Neural cell (in vitro differentiated cells): ENCODE measurements around the gene TBC1D30. TPM values are rescaled to one million over a fixed set of nuclear protein-coding genes. Genes with fewer than 3 reads are reported as not detected.

ENCODE experiments used
- H2AFZ ChIP-seq: fragments of 200-600, 300-800 bp; sonication (generic), shearing (Covaris generic); 2 replicates; pipeline ENCODE4 v1.6.0; 2014; ENCODE audit warnings: low read depth, mild to moderate bottlenecking, antibody characterized with exemption, low read length, moderate library complexity
- H3F3A ChIP-seq: fragments of 200-600 bp; shearing (Covaris generic); 2 replicates; pipeline ENCODE4 v1.6.1; 2016; ENCODE audit warnings: mild to moderate bottlenecking, moderate library complexity, mixed read lengths, antibody characterized with exemption, low read length; ENCODE audit not compliant: insufficient read depth, poor library complexity, severe bottlenecking
- H3K27ac ChIP-seq: fragments of 200-600, 300-800 bp; sonication (generic), shearing (Covaris generic); 2 replicates; pipeline ENCODE4 v1.5.1; 2014; ENCODE audit warnings: mild to moderate bottlenecking, low read length, moderate library complexity
- H3K27me3 ChIP-seq: fragments of 300-800, 200-600 bp; sonication (generic), shearing (Covaris generic); 2 replicates; pipeline ENCODE4 v1.6.0; 2014; ENCODE audit warnings: mild to moderate bottlenecking, low read depth, low read length, moderate library complexity; ENCODE audit not compliant: insufficient read depth
- H3K36me3 ChIP-seq: fragments of 300-800, 200-600 bp; sonication (generic), shearing (Covaris generic); 2 replicates; pipeline ENCODE4 v1.5.1; 2014; ENCODE audit warnings: mild to moderate bottlenecking, antibody characterized with exemption, low read length, moderate library complexity; ENCODE audit not compliant: insufficient read depth
- H3K4me2 ChIP-seq: fragments of 300-800, 200-600 bp; sonication (generic), shearing (Covaris generic); 2 replicates; pipeline ENCODE4 v1.6.0; 2014; ENCODE audit warnings: mild to moderate bottlenecking, low read length
- H3K4me3 ChIP-seq: fragments of 300-800, 200-600 bp; sonication (generic), shearing (Covaris generic); 2 replicates; pipeline ENCODE4 v1.5.1; 2014; ENCODE audit warnings: mild to moderate bottlenecking, low read length, moderate library complexity
- H3K79me2 ChIP-seq: fragments of 200-600 bp; shearing (Covaris generic); replicated peaks from 2 replicates; pipeline ENCODE4 v1.6.0; 2014; ENCODE audit warnings: mild to moderate bottlenecking, low read length, moderate library complexity; ENCODE audit not compliant: insufficient read depth
- H3K9ac ChIP-seq: fragments of 300-800, 200-600 bp; sonication (generic), shearing (Covaris generic); 2 replicates; pipeline ENCODE4 v1.6.1; 2016; ENCODE audit warnings: mild to moderate bottlenecking, low read length, mixed read lengths
- H3K9me2 ChIP-seq: fragments of 200-600 bp; shearing (Covaris generic); 2 replicates; pipeline ENCODE4 v1.6.1; 2016; ENCODE audit warnings: mild to moderate bottlenecking, low read length, mixed read lengths; ENCODE audit not compliant: insufficient read depth
- H3K9me3 ChIP-seq: fragments of 200-600, 300-800 bp; sonication (generic), shearing (Covaris generic); 2 replicates; pipeline ENCODE4 v1.6.1; 2016; ENCODE audit warnings: mild to moderate bottlenecking, mixed run types, low read length, moderate library complexity, mixed read lengths
- H4K20me1 ChIP-seq: fragments of 200-600 bp; shearing (Covaris generic); 2 replicates; pipeline ENCODE4 v1.6.1; 2016; ENCODE audit warnings: mild to moderate bottlenecking, mixed run types; ENCODE audit not compliant: insufficient read depth
- EP300 ChIP-seq: fragments of 450-650 bp; conservative IDR thresholded peaks from 2 replicates; pipeline ENCODE4 v1.6.1; 2014; ENCODE audit warnings: antibody characterized with exemption, mild to moderate bottlenecking, moderate library complexity; ENCODE audit not compliant: poor library complexity, severe bottlenecking
- EZH2 ChIP-seq: fragments of 200-600, 300-800 bp; shearing (Covaris generic), sonication (generic); IDR thresholded peaks from 2 replicates; pipeline ENCODE4 v1.6.1; 2014; ENCODE audit warnings: antibody characterized with exemption, low read length, borderline replicate concordance, mild to moderate bottlenecking; ENCODE audit not compliant: insufficient read depth, poor library complexity, severe bottlenecking
- MXI1 ChIP-seq: fragments of 450-650 bp; conservative IDR thresholded peaks from 2 replicates; pipeline ENCODE4 v1.6.1; 2014; ENCODE audit warnings: antibody characterized with exemption, mild to moderate bottlenecking; ENCODE audit not compliant: poor library complexity, severe bottlenecking
- POLR2AphosphoS5 ChIP-seq: IDR thresholded peaks from 2 replicates; pipeline ENCODE4 v1.6.1; 2012
- RAD21 ChIP-seq: fragments of 450-650 bp; conservative IDR thresholded peaks from 2 replicates; pipeline ENCODE4 v1.6.1; 2014; ENCODE audit warnings: antibody characterized with exemption, mild to moderate bottlenecking, moderate library complexity
- SMC3 ChIP-seq: fragments of 450-650 bp; conservative IDR thresholded peaks from 2 replicates; pipeline ENCODE4 v1.6.1; 2014; ENCODE audit warnings: antibody characterized with exemption, mild to moderate bottlenecking, moderate library complexity; ENCODE audit not compliant: poor library complexity
- TAF1 ChIP-seq: IDR thresholded peaks from 2 replicates; pipeline ENCODE4 v1.6.1; 2012; ENCODE audit warnings: low read depth
- polyA plus RNA-seq: library from polyadenylated mRNA; depleted of rRNA; stranded (reverse); fragments of >200 nt; gene quantifications from 2 replicates; pipeline ENCODE4 v1.2.3, GENCODE V29; 2014
- TF ChIP-seq, protein P1 (sequence below): IDR thresholded peaks from 2 replicates; pipeline ENCODE4 v1.6.1; 2012; ENCODE audit warnings: borderline replicate concordance
- TF ChIP-seq, protein P2 (sequence below): fragments of 450-650 bp; IDR thresholded peaks from 2 replicates; pipeline ENCODE4 v1.5.1; 2014; ENCODE audit warnings: antibody characterized with exemption, mild to moderate bottlenecking, moderate library complexity; ENCODE audit not compliant: poor library complexity, severe bottlenecking

TBC1D30 gene
- polyA plus RNA-seq, 1 donor from 2014 or later: 17.6 TPM

DNA sequence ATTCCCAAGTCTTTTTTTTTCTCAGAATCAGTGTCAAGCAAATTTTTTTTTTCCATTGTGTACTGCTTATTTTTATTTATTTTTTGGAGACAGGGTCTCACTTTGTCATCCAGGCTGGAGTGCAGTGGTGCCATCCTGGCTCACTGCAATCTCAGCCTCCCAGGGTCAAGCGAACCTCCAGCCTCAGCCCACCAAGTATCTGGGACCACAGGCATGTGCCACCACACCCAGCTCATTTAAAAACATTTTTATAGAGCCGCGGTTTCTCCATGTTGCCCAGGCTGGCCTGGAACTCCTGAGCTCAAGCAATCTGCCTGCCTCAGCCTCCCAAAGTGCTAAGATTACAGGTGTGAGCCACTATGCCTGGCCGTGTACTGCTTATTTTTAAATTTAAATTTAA is 68.1 kb downstream of the TBC1D30 start:
- no peak overlapping the region for H3K27ac ChIP-seq
- no peaks in the 10 kb centered on the region for H3K9me2 ChIP-seq
- no peak overlapping the region for H2AFZ ChIP-seq
- H4K20me1 ChIP-seq: no peaks in the 10 kb centered on the region
- TF ChIP-seq, protein P1, sequence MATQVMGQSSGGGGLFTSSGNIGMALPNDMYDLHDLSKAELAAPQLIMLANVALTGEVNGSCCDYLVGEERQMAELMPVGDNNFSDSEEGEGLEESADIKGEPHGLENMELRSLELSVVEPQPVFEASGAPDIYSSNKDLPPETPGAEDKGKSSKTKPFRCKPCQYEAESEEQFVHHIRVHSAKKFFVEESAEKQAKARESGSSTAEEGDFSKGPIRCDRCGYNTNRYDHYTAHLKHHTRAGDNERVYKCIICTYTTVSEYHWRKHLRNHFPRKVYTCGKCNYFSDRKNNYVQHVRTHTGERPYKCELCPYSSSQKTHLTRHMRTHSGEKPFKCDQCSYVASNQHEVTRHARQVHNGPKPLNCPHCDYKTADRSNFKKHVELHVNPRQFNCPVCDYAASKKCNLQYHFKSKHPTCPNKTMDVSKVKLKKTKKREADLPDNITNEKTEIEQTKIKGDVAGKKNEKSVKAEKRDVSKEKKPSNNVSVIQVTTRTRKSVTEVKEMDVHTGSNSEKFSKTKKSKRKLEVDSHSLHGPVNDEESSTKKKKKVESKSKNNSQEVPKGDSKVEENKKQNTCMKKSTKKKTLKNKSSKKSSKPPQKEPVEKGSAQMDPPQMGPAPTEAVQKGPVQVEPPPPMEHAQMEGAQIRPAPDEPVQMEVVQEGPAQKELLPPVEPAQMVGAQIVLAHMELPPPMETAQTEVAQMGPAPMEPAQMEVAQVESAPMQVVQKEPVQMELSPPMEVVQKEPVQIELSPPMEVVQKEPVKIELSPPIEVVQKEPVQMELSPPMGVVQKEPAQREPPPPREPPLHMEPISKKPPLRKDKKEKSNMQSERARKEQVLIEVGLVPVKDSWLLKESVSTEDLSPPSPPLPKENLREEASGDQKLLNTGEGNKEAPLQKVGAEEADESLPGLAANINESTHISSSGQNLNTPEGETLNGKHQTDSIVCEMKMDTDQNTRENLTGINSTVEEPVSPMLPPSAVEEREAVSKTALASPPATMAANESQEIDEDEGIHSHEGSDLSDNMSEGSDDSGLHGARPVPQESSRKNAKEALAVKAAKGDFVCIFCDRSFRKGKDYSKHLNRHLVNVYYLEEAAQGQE: no peak
- TF ChIP-seq MXI1 (no peak), EZH2 (no peak), POLR2AphosphoS5 (no peak), TAF1 (no peak), EP300 (no peak), RAD21 (no peak), SMC3 (no peak)
- TF ChIP-seq, protein P2, sequence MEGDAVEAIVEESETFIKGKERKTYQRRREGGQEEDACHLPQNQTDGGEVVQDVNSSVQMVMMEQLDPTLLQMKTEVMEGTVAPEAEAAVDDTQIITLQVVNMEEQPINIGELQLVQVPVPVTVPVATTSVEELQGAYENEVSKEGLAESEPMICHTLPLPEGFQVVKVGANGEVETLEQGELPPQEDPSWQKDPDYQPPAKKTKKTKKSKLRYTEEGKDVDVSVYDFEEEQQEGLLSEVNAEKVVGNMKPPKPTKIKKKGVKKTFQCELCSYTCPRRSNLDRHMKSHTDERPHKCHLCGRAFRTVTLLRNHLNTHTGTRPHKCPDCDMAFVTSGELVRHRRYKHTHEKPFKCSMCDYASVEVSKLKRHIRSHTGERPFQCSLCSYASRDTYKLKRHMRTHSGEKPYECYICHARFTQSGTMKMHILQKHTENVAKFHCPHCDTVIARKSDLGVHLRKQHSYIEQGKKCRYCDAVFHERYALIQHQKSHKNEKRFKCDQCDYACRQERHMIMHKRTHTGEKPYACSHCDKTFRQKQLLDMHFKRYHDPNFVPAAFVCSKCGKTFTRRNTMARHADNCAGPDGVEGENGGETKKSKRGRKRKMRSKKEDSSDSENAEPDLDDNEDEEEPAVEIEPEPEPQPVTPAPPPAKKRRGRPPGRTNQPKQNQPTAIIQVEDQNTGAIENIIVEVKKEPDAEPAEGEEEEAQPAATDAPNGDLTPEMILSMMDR: no peak
- H3K4me2 ChIP-seq: no peak overlapping the region
- H3K9me3 ChIP-seq: no peaks in the 10 kb centered on the region
- H3K27me3 ChIP-seq: no peaks in the 10 kb centered on the region
- no peaks in the 10 kb centered on the region for H3K36me3 ChIP-seq
- H3K4me3 ChIP-seq: no peak overlapping the region
- H3K79me2 ChIP-seq: no peaks in the 10 kb centered on the region
- H3K9ac ChIP-seq: no peak overlapping the region
- H3F3A ChIP-seq: no peaks in the 10 kb centered on the region

DNA sequence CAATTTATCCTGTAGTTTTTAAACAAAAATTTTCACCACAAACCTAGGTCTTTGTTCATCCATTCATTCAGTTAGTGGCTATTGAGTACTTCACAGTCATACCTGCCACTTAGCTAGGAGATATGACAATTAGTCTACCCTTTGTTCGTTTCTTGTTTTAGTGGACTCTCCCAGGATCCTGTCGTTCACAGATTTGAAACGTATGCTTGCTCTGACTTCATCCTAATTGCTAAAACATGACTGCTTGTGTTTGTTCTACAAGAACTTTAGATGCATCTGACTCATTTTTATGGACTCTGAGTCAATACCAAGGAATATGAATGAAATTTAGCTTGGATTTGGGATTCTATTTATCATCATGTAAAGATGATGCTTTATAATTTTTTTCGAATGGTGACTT is 69.5 kb downstream of the TBC1D30 start:
- Histone ChIP-seq H3K9me2 (no peaks in the 10 kb centered on the region), H3K36me3 (no peaks in the 10 kb centered on the region), H3K4me2 (no peak overlapping the region), H3K9me3 (no peaks in the 10 kb centered on the region), H3K9ac (no peak overlapping the region), H3F3A (no peaks in the 10 kb centered on the region), H3K27me3 (no peaks in the 10 kb centered on the region), H4K20me1 (no peaks in the 10 kb centered on the region), H2AFZ (no peak overlapping the region), H3K4me3 (no peak overlapping the region), H3K79me2 (no peaks in the 10 kb centered on the region), H3K27ac (no peak overlapping the region)
- TF ChIP-seq EP300 (no peak), TAF1 (no peak), RAD21 (no peak), MXI1 (no peak), SMC3 (no peak), POLR2AphosphoS5 (no peak), EZH2 (no peak)
- TF ChIP-seq, protein P2: no peak
- TF ChIP-seq, protein P1: no peak
